H9 (cell line): ENCODE data around the gene OMA1. TPM values are rescaled to one million over a fixed set of nuclear protein-coding genes. Genes with fewer than 3 reads are reported as not detected.
"Not testable (repeated sequence)": the region's sequence is repeated elsewhere in the genome, so short reads cannot be mapped to it uniquely, and the experiment has no call there.

Experiments
- DNase-seq: peaks from one replicate; pipeline ENCODE4 v3.0.0-alpha.2; 2017
- H2AFZ ChIP-seq: one replicate; pipeline ENCODE4 v1.6.1; 2013; ENCODE audit warnings: mild to moderate bottlenecking, low read length, control low read depth, moderate library complexity
- H2AK5ac ChIP-seq: 2 replicates; pipeline ENCODE4 v1.6.1; 2013; ENCODE audit warnings: low read length, control low read depth, mixed read lengths; ENCODE audit not compliant: insufficient read length
- H2BK120ac ChIP-seq: one replicate; pipeline ENCODE4 v1.6.1; 2013; ENCODE audit warnings: low read depth, mild to moderate bottlenecking, low read length, control low read depth, inconsistent platforms; ENCODE audit not compliant: poor library complexity, severe bottlenecking
- H2BK12ac ChIP-seq: 2 replicates; pipeline ENCODE4 v1.6.1; 2013; ENCODE audit warnings: low read length, control low read depth, mixed read lengths, low read depth; ENCODE audit not compliant: insufficient read length
- H2BK15ac ChIP-seq: 2 replicates; pipeline ENCODE4 v1.6.1; 2013; ENCODE audit warnings: low read depth, low read length, control low read depth
- H2BK20ac ChIP-seq: one replicate; pipeline ENCODE4 v1.6.1; 2013; ENCODE audit warnings: low read depth, mild to moderate bottlenecking, low read length, control low read depth, inconsistent platforms; ENCODE audit not compliant: poor library complexity, severe bottlenecking
- H2BK5ac ChIP-seq: 2 replicates; pipeline ENCODE4 v1.6.1; 2013; ENCODE audit warnings: low read length, control low read depth, mixed read lengths; ENCODE audit not compliant: insufficient read length
- H3K14ac ChIP-seq: 2 replicates; pipeline ENCODE4 v1.6.1; 2013; ENCODE audit warnings: low read length, control low read depth; ENCODE audit not compliant: insufficient read depth
- H3K18ac ChIP-seq: 2 replicates; pipeline ENCODE4 v1.6.1; 2013; ENCODE audit warnings: low read depth, mild to moderate bottlenecking, mixed read lengths, low read length, control low read depth; ENCODE audit not compliant: insufficient read length
- H3K23ac ChIP-seq: 2 replicates; pipeline ENCODE4 v1.6.1; 2013; ENCODE audit warnings: low read length, control low read depth, mixed read lengths, low read depth; ENCODE audit not compliant: insufficient read length
- H3K23me2 ChIP-seq: 2 replicates; pipeline ENCODE4 v1.6.1; 2013; ENCODE audit warnings: low read depth, mild to moderate bottlenecking, mixed read lengths, low read length, control low read depth; ENCODE audit not compliant: insufficient read length, poor library complexity, severe bottlenecking
- H3K27ac ChIP-seq: 2 replicates; pipeline ENCODE4 v1.5.1; 2013; ENCODE audit warnings: low read length, control low read depth, mixed read lengths, low read depth; ENCODE audit not compliant: insufficient read length
- H3K27me3 ChIP-seq: 2 replicates; pipeline ENCODE4 v1.6.1; 2013; ENCODE audit warnings: low read length, control low read depth, inconsistent platforms; ENCODE audit not compliant: insufficient read depth
- H3K4ac ChIP-seq: 2 replicates; pipeline ENCODE4 v1.6.1; 2013; ENCODE audit warnings: low read depth, mild to moderate bottlenecking, control low read depth, inconsistent platforms, low read length, moderate library complexity
- H3K4me1 ChIP-seq: 2 replicates; pipeline ENCODE4 v1.6.1; 2013; ENCODE audit warnings: low read length, control low read depth, inconsistent platforms; ENCODE audit not compliant: insufficient read depth
- H3K4me2 ChIP-seq: 2 replicates; pipeline ENCODE4 v1.6.1; 2013; ENCODE audit warnings: low read length, control low read depth, mixed read lengths; ENCODE audit not compliant: insufficient read length, insufficient read depth
- H3K56ac ChIP-seq: 2 replicates; pipeline ENCODE4 v1.6.1; 2013; ENCODE audit warnings: low read depth, mild to moderate bottlenecking, mixed read lengths, low read length, control low read depth; ENCODE audit not compliant: insufficient read length
- H3K79me1 ChIP-seq: 2 replicates; pipeline ENCODE4 v1.6.1; 2013; ENCODE audit warnings: low read depth, mild to moderate bottlenecking, moderate library complexity, low read length, control low read depth, inconsistent platforms; ENCODE audit not compliant: insufficient read depth, poor library complexity, severe bottlenecking
- H3K79me2 ChIP-seq: 2 replicates; pipeline ENCODE4 v1.6.1; 2013; ENCODE audit warnings: low read length, control low read depth, inconsistent platforms; ENCODE audit not compliant: insufficient read depth
- H3K9ac ChIP-seq: 2 replicates; pipeline ENCODE4 v1.6.1; 2013; ENCODE audit warnings: low read length, control low read depth, mixed read lengths; ENCODE audit not compliant: insufficient read length; ENCODE audit errors: extremely low read depth
- H3K9me3 ChIP-seq: one replicate; pipeline ENCODE4 v1.6.1; 2013; ENCODE audit warnings: low read depth, low read length, inconsistent platforms; ENCODE audit not compliant: control insufficient read depth
- H3T11ph ChIP-seq: one replicate; pipeline ENCODE4 v1.6.1; 2013; ENCODE audit warnings: mild to moderate bottlenecking, low read length, control low read depth, inconsistent platforms
- H4K20me1 ChIP-seq: one replicate; pipeline ENCODE4 v1.6.1; 2013; ENCODE audit not compliant: control insufficient read depth, insufficient read length, insufficient read depth
- H4K5ac ChIP-seq: 2 replicates; pipeline ENCODE4 v1.6.1; 2013; ENCODE audit warnings: low read depth, mild to moderate bottlenecking, mixed read lengths, low read length, control low read depth; ENCODE audit not compliant: insufficient read length
- H4K8ac ChIP-seq: replicated peaks from 2 replicates; pipeline ENCODE4 v1.6.1; 2013; ENCODE audit warnings: low read length, control low read depth, mixed read lengths, low read depth; ENCODE audit not compliant: insufficient read length
- H4K91ac ChIP-seq: 2 replicates; pipeline ENCODE4 v1.6.1; 2013; ENCODE audit warnings: low read depth, mild to moderate bottlenecking, moderate library complexity, mixed read lengths, low read length, control low read depth; ENCODE audit not compliant: insufficient read length
- H3K27ac Mint-ChIP-seq, 3 experiments: 2 replicates in 2 of 3; 3 replicates in 1 of 3; pipeline ENCODE4 v1.8.0; 2020 to 2021; ENCODE audit warnings: mixed read lengths in 3 of 3, mild to moderate bottlenecking in 1 of 3, moderate library complexity in 1 of 3
- H3K27me3 Mint-ChIP-seq: 2 replicates; pipeline ENCODE4 v1.8.0; 2021; ENCODE audit warnings: low read depth, mild to moderate bottlenecking, moderate library complexity, mixed read lengths
- H3K36me3 Mint-ChIP-seq, 3 experiments: 2 replicates in 2 of 3; 3 replicates in 1 of 3; pipeline ENCODE4 v1.8.0; 2020 to 2021; ENCODE audit warnings: low read depth in 3 of 3, mixed read lengths in 3 of 3; ENCODE audit not compliant: insufficient read depth in 1 of 3
- H3K4me1 Mint-ChIP-seq, 2 experiments: 2 replicates each; pipeline ENCODE4 v1.8.0; 2020; ENCODE audit warnings: mixed read lengths in 2 of 2
- H3K4me3 Mint-ChIP-seq, 2 experiments: 2 replicates in 1 of 2; 3 replicates in 1 of 2; pipeline ENCODE4 v1.8.0; 2020 to 2021; ENCODE audit warnings: mild to moderate bottlenecking in 2 of 2, mixed read lengths in 2 of 2, moderate library complexity in 1 of 2
- H3K9me3 Mint-ChIP-seq, 2 experiments: 2 replicates in 1 of 2; 3 replicates in 1 of 2; pipeline ENCODE4 v1.8.0; 2020; ENCODE audit warnings: mild to moderate bottlenecking in 2 of 2, mixed read lengths in 2 of 2, moderate library complexity in 1 of 2
- WGBS: extraction: QIAGEN DNeasy Blood & Tissue Kit; methylation state at CpG from one replicate; pipeline ENCODE4 v1.1.7; 2013; ENCODE audit warnings: missing lambda C conversion rate, low lambda C conversion rate, mixed read lengths; ENCODE audit not compliant: insufficient read length; ENCODE audit errors: extremely low coverage; 5-methylcytosine and 5-hydroxymethylcytosine counted together
- total RNA-seq: library from RNA; stranded (reverse); gene quantifications from 2 replicates; pipeline ENCODE4 v1.2.1, GENCODE V29; 2021
- TF ChIP-seq, protein P1 (sequence below): fragments of 200-600 bp; sonication (generic); conservative IDR thresholded peaks from 3 replicates; pipeline ENCODE4 v1.8.0; 2021; ENCODE audit warnings: antibody characterized with exemption, mild to moderate bottlenecking

Gene OMA1
- total RNA-seq, 1 experiment from 2014 or later: 12.9 TPM

DNA sequence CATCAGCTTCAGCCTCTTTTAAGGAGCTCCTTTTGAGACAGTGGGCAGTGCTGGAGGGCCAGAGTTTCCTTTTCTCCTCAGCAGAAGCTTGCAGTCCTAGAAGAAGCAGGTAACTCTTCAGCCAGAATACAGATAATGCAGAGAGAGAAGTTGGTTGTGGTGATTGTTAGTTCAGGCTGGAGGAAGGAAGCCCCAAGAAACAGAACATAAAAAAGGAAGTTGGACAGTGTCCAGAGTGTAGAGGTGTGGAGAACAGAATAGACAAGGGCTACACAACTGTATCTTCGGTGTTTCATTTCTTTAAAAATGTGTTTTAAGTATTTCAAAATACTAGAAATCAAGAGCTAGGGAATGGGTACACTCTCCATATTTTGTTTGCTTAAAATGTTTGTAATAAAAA is 37.0 kb upstream of the OMA1 start:
- H3K27ac Mint-ChIP-seq: no peak overlapping the region
- H3K9me3 ChIP-seq: no peaks in the 10 kb centered on the region
- no peak overlapping the region for H3K14ac ChIP-seq
- H3K23me2 ChIP-seq: no peaks in the 10 kb centered on the region
- no peaks in the 10 kb centered on the region for H4K20me1 ChIP-seq
- no peak overlapping the region for H3K27ac ChIP-seq
- H3K4me3 Mint-ChIP-seq: no peak overlapping the region
- H3K56ac ChIP-seq: no peak overlapping the region
- TF ChIP-seq, protein P1, sequence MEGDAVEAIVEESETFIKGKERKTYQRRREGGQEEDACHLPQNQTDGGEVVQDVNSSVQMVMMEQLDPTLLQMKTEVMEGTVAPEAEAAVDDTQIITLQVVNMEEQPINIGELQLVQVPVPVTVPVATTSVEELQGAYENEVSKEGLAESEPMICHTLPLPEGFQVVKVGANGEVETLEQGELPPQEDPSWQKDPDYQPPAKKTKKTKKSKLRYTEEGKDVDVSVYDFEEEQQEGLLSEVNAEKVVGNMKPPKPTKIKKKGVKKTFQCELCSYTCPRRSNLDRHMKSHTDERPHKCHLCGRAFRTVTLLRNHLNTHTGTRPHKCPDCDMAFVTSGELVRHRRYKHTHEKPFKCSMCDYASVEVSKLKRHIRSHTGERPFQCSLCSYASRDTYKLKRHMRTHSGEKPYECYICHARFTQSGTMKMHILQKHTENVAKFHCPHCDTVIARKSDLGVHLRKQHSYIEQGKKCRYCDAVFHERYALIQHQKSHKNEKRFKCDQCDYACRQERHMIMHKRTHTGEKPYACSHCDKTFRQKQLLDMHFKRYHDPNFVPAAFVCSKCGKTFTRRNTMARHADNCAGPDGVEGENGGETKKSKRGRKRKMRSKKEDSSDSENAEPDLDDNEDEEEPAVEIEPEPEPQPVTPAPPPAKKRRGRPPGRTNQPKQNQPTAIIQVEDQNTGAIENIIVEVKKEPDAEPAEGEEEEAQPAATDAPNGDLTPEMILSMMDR: no peak
- no peaks in the 10 kb centered on the region for H3K79me2 ChIP-seq
- H3K4me1 Mint-ChIP-seq: peaks cover 2 to 5% of the 10 kb centered on the region in 2 experiments; a peak in 2 of 4 replicates
- no peak overlapping the region for H2BK20ac ChIP-seq
- no peak overlapping the region for H2BK15ac ChIP-seq
- H3K23ac ChIP-seq: no peak overlapping the region
- no peak overlapping the region for H2AK5ac ChIP-seq
- DNase-seq: no peak
- H4K91ac ChIP-seq: no peak overlapping the region
- no peaks in the 10 kb centered on the region for H3K27me3 ChIP-seq
- no peak overlapping the region for H2BK12ac ChIP-seq
- peaks cover 21% of the 10 kb centered on the region for H3K27me3 Mint-ChIP-seq
- H3K79me1 ChIP-seq: no peaks in the 10 kb centered on the region
- no peaks in the 10 kb centered on the region; the same call in 1 of the 2 replicates for H3K4me1 ChIP-seq
- H3K36me3 Mint-ChIP-seq: no peaks in the 10 kb centered on the region
- H3K9me3 Mint-ChIP-seq: no peaks in the 10 kb centered on the region; a peak in 1 of 5 replicates
- no peak overlapping the region for H3K4ac ChIP-seq
- WGBS: no CpG with 5 or more reads among the region's 1 CpG
- no peak overlapping the region for H3T11ph ChIP-seq
- no peak overlapping the region for H3K18ac ChIP-seq
- H4K5ac ChIP-seq: no peak overlapping the region
- no peak overlapping the region for H3K4me2 ChIP-seq
- no peak overlapping the region for H2BK5ac ChIP-seq
- no peak overlapping the region for H2AFZ ChIP-seq
- H4K8ac ChIP-seq: no peak overlapping the region
- no peak overlapping the region for H3K9ac ChIP-seq
- no peak overlapping the region for H2BK120ac ChIP-seq

DNA sequence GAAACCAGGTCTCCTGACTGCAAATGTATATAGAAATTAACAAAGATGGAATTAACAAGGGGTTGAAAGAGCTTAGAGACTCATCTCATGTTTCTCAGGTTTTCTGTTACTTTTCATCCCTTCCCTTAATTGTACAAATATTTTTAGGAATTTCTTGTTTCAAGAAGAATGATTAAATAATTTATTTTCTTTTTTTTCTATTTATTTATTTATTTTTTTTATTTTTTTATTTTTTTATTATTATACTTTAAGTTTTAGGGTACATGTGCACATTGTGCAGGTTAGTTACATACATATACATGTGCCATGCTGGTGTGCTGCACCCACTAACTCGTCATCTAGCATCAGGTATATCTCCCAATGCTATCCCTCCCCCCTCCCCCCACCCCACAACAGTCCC is 35.6 kb upstream of the OMA1 start:
- H4K5ac ChIP-seq, H3T11ph ChIP-seq, H3K79me2 ChIP-seq, H3K23me2 ChIP-seq, DNase-seq, H4K20me1 ChIP-seq, H2BK5ac ChIP-seq, H3K27ac Mint-ChIP-seq, H3K36me3 Mint-ChIP-seq, H3K4me3 Mint-ChIP-seq, H3K14ac ChIP-seq, H3K27me3 ChIP-seq, H3K4me2 ChIP-seq, H3K4ac ChIP-seq, H3K9ac ChIP-seq, H3K9me3 Mint-ChIP-seq, H3K27ac ChIP-seq, H3K23ac ChIP-seq, H3K18ac ChIP-seq, H3K9me3 ChIP-seq, H2BK120ac ChIP-seq, H2AFZ ChIP-seq, H4K8ac ChIP-seq, H4K91ac ChIP-seq, H2AK5ac ChIP-seq, H2BK15ac ChIP-seq, H3K4me1 ChIP-seq, H2BK20ac ChIP-seq, H2BK12ac ChIP-seq, H3K56ac ChIP-seq, H3K79me1 ChIP-seq: not testable (repeated sequence)
- no CpG with 5 or more reads among the region's 1 CpG for WGBS
- Mint-ChIP-seq H3K4me1 (peaks cover 8 to 11% of the 10 kb centered on the region in 2 experiments), H3K27me3 (peaks cover 34% of the 10 kb centered on the region)
